ENCODE results near the gene ITGBL1. TPM values are rescaled to one million over a fixed set of nuclear protein-coding genes. Genes with fewer than 3 reads are reported as not detected.
A peak's percentile ranks its signal among the peaks of the same experiment; 100 is the strongest.

ITGBL1 gene
- total RNA-seq, 2 donors from 2014 or later, result not detected

DNA sequence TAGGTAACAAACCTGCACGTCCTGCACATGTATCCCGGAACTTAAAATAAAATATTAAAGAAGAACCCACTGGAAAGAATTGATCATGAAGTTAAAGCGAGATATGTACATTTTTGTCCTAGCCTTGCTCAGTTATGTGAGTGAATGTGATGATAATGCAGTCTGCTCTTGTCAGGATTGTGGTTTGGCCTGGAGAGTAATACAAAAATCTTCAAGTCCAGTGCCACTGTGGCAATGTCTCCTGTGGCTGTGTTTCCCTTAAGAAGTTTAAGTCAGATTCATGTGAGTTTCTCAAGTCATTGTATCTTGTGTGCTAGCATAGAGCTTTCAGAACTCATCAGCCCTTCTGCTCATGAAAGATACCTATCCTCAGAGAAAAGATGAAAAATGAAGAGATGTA, 18.0 kb upstream of the ITGBL1 start:
- no peaks in the 10 kb centered on the region for H3K9me3 Mint-ChIP-seq
- no peak for DNase-seq (ENCODE audit: low spot score in 2 of 2)

DNA sequence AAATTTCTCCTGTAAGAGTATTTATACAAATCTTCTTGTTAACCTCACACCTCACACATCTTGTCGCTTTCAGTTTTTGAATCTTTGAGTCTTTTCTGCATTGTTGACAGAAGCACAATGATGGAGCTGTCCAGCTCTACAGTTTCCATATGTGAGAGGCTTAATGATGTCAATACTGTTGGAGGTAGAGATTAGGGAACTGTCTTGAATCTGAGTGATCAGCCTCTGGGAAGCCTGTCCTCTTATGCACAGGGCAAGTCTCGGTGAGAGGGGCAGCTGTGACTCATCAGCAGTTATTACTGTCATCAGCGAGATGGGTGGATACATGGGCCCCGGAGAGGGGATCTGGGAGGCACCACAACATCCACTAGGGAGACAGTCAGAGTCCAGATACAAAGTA, 4.6 kb upstream of the ITGBL1 start:
- H3K36me3 Mint-ChIP-seq, result no peaks in the 10 kb centered on the region
- no peak overlapping the region for H3K27ac Mint-ChIP-seq
- no peak for ATAC-seq
- no peak for DNase-seq (ENCODE audit: low spot score in 2 of 2)
- no peaks in the 10 kb centered on the region for H3K9me3 Mint-ChIP-seq

More for the DNA sequence above, 18.0 kb upstream of the ITGBL1 start:
- H3K27ac Mint-ChIP-seq, result no peak overlapping the region
- ATAC-seq, result no peak
- H3K36me3 Mint-ChIP-seq, result no peaks in the 10 kb centered on the region

DNA sequence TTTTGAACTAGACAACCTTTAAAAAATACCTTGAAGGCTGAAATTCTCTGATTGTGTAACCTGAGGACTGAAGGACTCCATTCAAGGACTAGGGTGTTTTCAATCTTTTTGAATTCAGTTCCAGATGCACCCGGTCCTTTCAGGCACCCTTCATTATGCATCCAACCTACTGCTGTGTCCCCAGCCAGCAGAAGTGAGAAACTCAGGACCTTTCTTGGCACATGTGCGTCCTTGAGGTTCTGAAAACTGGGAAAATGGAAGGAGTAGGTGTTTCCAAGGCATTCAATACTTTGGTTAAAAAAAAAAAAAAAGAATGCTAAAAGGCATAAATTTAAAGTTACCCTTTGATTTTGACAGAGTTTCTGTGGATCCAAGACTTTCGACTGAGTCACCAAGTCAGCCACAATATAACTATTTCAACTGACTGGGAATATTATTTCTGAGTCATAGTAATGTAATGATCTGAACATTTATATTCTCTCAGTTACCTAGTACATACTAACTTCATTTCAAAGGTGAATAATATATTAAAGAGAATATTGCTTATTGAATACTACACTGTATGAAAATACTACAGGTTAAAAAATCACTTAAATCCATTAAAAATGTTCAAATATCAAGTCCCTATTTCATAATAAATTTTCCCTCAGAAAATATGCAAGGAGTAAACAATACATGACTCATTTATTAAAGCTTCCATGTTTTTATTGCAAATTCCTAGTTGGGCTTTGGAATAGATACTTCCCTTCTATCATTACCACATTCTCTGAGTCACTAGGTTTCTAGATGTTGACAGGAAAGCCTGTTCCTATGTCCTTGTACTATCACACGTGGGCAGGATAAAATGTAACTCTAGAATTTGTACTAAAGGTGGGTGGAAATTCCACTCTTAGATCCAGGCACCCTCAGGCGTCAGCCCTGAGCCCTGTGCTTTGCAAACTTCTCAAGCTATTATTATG, 2.4 kb upstream of the ITGBL1 start:
- no peak for ATAC-seq
- no peaks in the 10 kb centered on the region for H3K9me3 Mint-ChIP-seq
- DNase-seq (ENCODE audit: low spot score in 2 of 2), result no peak

GRCh38 chr13:101450749-101451130, 1.7 kb upstream of the ITGBL1 start:
- Mint-ChIP-seq H3K27ac (no peak overlapping the region), H3K36me3 (peaks cover 0 to 6% of the 10 kb centered on the region in 2 donors), H3K9me3 (no peaks in the 10 kb centered on the region)
- DNase-seq (ENCODE audit: low spot score in 2 of 2) (no peak), ATAC-seq (no peak)

More for the DNA sequence above, 2.4 kb upstream of the ITGBL1 start:
- Mint-ChIP-seq H3K27ac (no peak overlapping the region), H3K36me3 (peaks cover 0 to 6% of the 10 kb centered on the region in 2 donors)

GRCh38 chr13:101451641-101452040, 834 bp upstream of the ITGBL1 start:
- Mint-ChIP-seq H3K9me3 (no peaks in the 10 kb centered on the region), H3K36me3 (peaks cover 0 to 6% of the 10 kb centered on the region in 2 donors), H3K27ac (no peak overlapping the region)
- ATAC-seq (no peak), DNase-seq (ENCODE audit: low spot score in 2 of 2) (no peak)

GRCh38 chr13:101453784-101454201, 1.3 kb downstream of the ITGBL1 start:
- peak in 1 of 2 donors; percentile 26 for ATAC-seq

GRCh38 chr13:101454767-101455166, 2.3 kb downstream of the ITGBL1 start:
- no peak for ATAC-seq
- Mint-ChIP-seq H3K36me3 (peaks cover 0 to 6% of the 10 kb centered on the region in 2 donors), H3K9me3 (no peaks in the 10 kb centered on the region), H3K27ac (no peak overlapping the region)
- DNase-seq (ENCODE audit: low spot score in 2 of 2), result no peak

More at GRCh38 chr13:101453784-101454201, 1.3 kb downstream of the ITGBL1 start:
- H3K36me3 Mint-ChIP-seq, result peaks cover 0 to 6% of the 10 kb centered on the region in 2 donors
- no peak overlapping the region for H3K27ac Mint-ChIP-seq
- no peaks in the 10 kb centered on the region for H3K9me3 Mint-ChIP-seq
- DNase-seq (ENCODE audit: low spot score in 2 of 2), result no peak

DNA sequence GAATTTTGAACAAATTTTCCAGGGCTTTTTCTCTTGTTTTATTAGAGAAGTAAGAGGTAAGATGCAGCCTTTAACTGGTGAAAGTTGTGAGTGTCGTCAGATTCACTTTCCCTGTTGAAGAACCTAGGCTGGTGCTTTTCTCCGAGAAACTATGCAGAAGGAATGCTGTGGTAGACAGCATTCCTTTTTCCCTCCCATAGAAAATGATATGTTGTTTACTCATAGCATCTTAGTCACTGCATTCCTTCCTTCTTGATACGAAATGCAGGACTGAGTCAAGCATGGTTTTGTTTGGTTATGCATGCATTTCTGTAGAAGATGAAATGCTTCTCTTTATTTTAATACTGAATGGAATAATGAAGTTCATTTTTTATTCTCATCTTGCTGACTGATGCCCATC, 3.4 kb downstream of the ITGBL1 start:
- Mint-ChIP-seq H3K27ac (no peak overlapping the region), H3K36me3 (peaks cover 0 to 6% of the 10 kb centered on the region in 2 donors), H3K9me3 (no peaks in the 10 kb centered on the region)
- no peak for ATAC-seq
- no peak for DNase-seq (ENCODE audit: low spot score in 2 of 2)

GRCh38 chr13:101457176-101457575, 4.7 kb downstream of the ITGBL1 start:
- H3K36me3 Mint-ChIP-seq, result peaks cover 0 to 6% of the 10 kb centered on the region in 2 donors

GRCh38 chr13:101465877-101466276, 13.4 kb downstream of the ITGBL1 start:
- Mint-ChIP-seq H3K27ac (no peak overlapping the region), H3K9me3 (peaks cover 0 to 3% of the 10 kb centered on the region in 2 donors), H3K36me3 (no peaks in the 10 kb centered on the region)
- no peak for ATAC-seq
- no peak for DNase-seq (ENCODE audit: low spot score in 2 of 2)

More at GRCh38 chr13:101457176-101457575, 4.7 kb downstream of the ITGBL1 start:
- Mint-ChIP-seq H3K27ac (no peak overlapping the region), H3K9me3 (no peaks in the 10 kb centered on the region)
- ATAC-seq (no peak), DNase-seq (ENCODE audit: low spot score in 2 of 2) (no peak)

DNA sequence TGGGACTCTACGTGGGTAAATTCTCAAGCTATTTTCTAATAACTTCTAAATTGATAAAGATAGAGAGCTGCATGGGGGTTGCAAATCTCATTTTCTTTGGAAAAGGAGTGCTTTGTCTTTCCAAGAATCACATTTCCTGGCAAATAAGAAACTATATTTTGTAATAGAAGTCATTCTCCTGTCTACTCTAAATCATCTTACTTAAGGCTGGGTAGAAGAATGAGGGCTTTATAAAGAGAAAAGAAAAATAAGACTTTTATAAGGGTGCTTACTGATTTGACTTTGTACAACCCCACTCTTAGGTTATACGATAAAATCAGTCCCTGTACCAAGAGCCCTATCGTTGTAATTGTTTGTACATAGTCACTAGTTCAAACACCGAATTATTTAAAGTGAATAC, 14.9 kb downstream of the ITGBL1 start:
- Mint-ChIP-seq H3K9me3 (peaks cover 0 to 3% of the 10 kb centered on the region in 2 donors), H3K27ac (no peak overlapping the region), H3K36me3 (no peaks in the 10 kb centered on the region)
- DNase-seq (ENCODE audit: low spot score in 2 of 2), result no peak
- ATAC-seq, result no peak

GRCh38 chr13:101473458-101473857, 21.0 kb downstream of the ITGBL1 start:
- DNase-seq (ENCODE audit: low spot score in 2 of 2) (no peak), ATAC-seq (no peak)
- peaks cover 0 to 4% of the 10 kb centered on the region in 2 donors for H3K9me3 Mint-ChIP-seq
- no peak overlapping the region for H3K27ac Mint-ChIP-seq
- no peaks in the 10 kb centered on the region for H3K36me3 Mint-ChIP-seq

DNA sequence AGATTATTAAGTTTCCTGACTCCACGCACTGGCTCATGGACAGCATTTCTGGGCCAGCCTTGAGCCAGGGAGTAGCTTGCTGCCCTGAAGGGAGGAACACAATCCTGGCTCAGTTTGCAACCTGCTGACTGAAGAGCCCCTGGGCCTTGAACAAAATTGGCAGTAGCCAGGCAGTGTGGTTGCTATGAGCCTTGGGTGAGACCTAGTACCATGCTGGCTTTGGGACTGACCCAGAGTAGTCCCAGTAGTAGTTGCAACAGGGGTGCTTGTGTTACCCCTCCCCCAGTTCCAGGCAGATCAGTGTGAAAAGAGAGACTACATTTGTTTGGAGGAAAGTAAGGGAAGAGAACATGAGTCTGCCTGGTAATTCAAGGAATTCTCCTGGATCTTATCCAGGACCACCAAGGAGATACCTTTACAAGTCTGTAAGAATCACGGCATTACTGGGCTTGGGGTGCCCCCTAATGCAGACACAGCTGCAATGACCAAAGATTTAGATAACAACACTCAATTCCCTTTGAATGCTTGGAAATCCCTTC, 22.0 kb downstream of the ITGBL1 start:
- no peak for DNase-seq (ENCODE audit: low spot score in 2 of 2)
- H3K27ac Mint-ChIP-seq, result no peak overlapping the region
- ATAC-seq, result no peak
- H3K9me3 Mint-ChIP-seq, result peaks cover 0 to 4% of the 10 kb centered on the region in 2 donors
- H3K36me3 Mint-ChIP-seq, result no peaks in the 10 kb centered on the region

DNA sequence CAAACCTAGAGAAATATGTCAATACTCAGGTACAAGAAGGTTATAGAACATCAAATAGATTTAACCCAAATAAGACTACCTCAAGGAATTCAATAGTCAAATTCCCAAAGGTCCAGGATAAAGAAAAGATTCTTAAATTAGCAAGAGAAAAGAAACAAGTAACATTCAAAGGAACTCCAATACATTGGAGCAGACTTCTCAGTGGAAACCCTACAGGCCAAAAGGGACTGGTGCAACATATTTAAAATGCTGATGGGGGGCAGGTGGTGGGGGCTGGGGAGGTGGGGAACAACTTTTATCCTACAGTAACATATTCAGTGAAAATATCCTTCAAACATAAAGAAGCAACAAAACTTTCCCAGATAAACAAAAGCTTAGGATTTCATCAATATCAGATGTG, 23.1 kb downstream of the ITGBL1 start:
- Mint-ChIP-seq H3K36me3 (no peaks in the 10 kb centered on the region), H3K9me3 (peaks cover 0 to 8% of the 10 kb centered on the region in 2 donors), H3K27ac (no peak overlapping the region)
- no peak for ATAC-seq
- no peak for DNase-seq (ENCODE audit: low spot score in 2 of 2)

DNA sequence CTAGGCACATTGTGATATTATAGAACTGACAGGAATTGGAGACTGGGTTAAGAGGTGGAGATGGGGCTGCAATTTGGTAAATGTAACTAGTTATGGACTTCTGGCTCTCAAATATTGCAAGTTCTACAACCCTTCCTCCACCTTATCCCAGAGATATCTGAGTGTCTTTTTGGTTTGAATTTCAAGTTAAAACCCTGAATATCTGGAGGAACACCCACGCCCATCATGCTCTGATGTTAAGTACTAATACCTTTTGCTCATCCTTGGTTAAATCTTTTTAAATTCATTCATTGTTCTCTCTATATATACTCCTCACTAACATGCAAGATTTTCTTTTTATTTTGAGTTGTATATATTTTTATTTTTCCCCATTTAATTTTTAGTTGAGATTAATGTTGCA, 28.9 kb downstream of the ITGBL1 start:
- no peak for ATAC-seq
- no peak overlapping the region for H3K27ac Mint-ChIP-seq
- H3K9me3 Mint-ChIP-seq, result peaks cover 0 to 11% of the 10 kb centered on the region in 2 donors
- H3K36me3 Mint-ChIP-seq, result no peaks in the 10 kb centered on the region
- no peak for DNase-seq (ENCODE audit: low spot score in 2 of 2)

- no peak for DNase-seq (ENCODE audit: low spot score in 2 of 2)
- Mint-ChIP-seq H3K27ac (no peak overlapping the region), H3K9me3 (peaks cover 0 to 5% of the 10 kb centered on the region in 2 donors), H3K36me3 (no peaks in the 10 kb centered on the region)
- no peak for ATAC-seq
Measured at GRCh38 chr13:101486708-101487437, 34.4 kb downstream of the ITGBL1 start.

GRCh38 chr13:101487438-101487830, 35.0 kb downstream of the ITGBL1 start:
- ATAC-seq, result no peak
- no peak for DNase-seq (ENCODE audit: low spot score in 2 of 2)
- Mint-ChIP-seq H3K36me3 (no peaks in the 10 kb centered on the region), H3K27ac (no peak overlapping the region), H3K9me3 (peaks cover 0 to 5% of the 10 kb centered on the region in 2 donors)

Measured in activated naive CD4-positive, alpha-beta T cell treated with anti-CD3 and anti-CD28 coated beads, Interleukin-2, amount 50 U/mL, for 72 hours (primary cell).